ENCODE data around the gene CENATAC.

DNA sequence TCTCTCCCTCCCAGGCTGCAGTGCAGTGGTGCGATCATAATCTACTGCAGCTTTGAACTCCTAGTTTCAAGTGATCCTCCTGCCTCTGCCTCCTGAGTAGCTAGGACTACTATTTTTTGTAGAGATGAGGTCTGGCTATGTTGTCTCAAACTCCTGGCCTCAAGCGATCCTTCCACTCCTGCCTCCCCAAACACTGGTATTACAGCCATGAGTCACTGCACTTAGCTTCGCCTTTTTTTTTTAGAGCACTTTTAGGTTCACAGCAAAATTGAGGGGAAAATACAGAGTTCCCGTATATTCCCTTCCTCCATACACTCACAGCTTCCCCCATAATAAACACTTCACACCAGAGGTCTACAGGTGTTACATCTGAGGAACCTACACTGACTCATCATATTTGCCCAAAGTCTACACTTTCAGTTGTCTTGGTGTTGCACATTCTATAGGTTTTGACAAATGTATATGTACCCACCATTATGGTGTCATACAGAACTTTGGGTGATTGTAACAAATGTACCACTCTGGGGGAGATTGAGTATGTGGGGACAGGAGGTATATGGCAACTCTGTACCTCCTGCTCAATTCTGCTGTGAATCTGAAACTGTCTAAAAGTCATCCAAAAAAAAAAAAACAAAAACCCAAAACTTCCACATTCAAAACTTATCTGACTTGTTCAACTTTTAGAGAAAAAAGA lies 44.0 kb downstream of the CENATAC start:
- TF ChIP-seq, protein P1, sequence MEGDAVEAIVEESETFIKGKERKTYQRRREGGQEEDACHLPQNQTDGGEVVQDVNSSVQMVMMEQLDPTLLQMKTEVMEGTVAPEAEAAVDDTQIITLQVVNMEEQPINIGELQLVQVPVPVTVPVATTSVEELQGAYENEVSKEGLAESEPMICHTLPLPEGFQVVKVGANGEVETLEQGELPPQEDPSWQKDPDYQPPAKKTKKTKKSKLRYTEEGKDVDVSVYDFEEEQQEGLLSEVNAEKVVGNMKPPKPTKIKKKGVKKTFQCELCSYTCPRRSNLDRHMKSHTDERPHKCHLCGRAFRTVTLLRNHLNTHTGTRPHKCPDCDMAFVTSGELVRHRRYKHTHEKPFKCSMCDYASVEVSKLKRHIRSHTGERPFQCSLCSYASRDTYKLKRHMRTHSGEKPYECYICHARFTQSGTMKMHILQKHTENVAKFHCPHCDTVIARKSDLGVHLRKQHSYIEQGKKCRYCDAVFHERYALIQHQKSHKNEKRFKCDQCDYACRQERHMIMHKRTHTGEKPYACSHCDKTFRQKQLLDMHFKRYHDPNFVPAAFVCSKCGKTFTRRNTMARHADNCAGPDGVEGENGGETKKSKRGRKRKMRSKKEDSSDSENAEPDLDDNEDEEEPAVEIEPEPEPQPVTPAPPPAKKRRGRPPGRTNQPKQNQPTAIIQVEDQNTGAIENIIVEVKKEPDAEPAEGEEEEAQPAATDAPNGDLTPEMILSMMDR (IDR thresholded peaks at IDR 0.05), result no peak
- no peak for TF ChIP-seq POLR2A (IDR thresholded peaks at IDR 0.05)

Data from thyroid gland (tissue), 4 donors.